OCI-LY3 (cell line): ENCODE measurements around the gene CRABP1.
"Not testable (repeated sequence)": the region's sequence is repeated elsewhere in the genome, so short reads cannot be mapped to it uniquely, and the experiment has no call there.

Experiments
- H2AFZ ChIP-seq: fragments of 200-600, 300-600 bp; shearing (Covaris generic); 2 replicates; pipeline ENCODE4 v1.6.0; 2014; ENCODE audit warnings: antibody characterized with exemption, low read depth, low read length
- H3K27ac ChIP-seq: fragments of 200-600, 300-600 bp; sonication (generic); 2 replicates; pipeline ENCODE4 v1.5.1; 2014; ENCODE audit warnings: mild to moderate bottlenecking, low read length, moderate library complexity, mixed read lengths
- H3K27me3 ChIP-seq: fragments of 200-600, 300-600 bp; sonication (generic); 2 replicates; pipeline ENCODE4 v1.6.1; 2014; ENCODE audit warnings: low read depth, low read length, mixed read lengths
- H3K36me3 ChIP-seq: fragments of 200-600, 300-600 bp; sonication (generic); replicated peaks from 2 replicates; pipeline ENCODE3; 2014; ENCODE audit warnings: low read depth, low read length, mixed read lengths
- H3K4me1 ChIP-seq: fragments of 300-600, 200-600 bp; sonication (generic); 2 replicates; pipeline ENCODE4 v1.6.1; 2014; ENCODE audit warnings: low read length, mixed read lengths
- H3K4me2 ChIP-seq: fragments of 200-600, 300-600 bp; sonication (generic); 2 replicates; pipeline ENCODE4 v1.6.1; 2014; ENCODE audit warnings: low read length, mixed read lengths
- H3K4me3 ChIP-seq: fragments of 300-600, 200-600 bp; sonication (generic); 2 replicates; pipeline ENCODE4 v1.5.1; 2014; ENCODE audit warnings: antibody characterized with exemption, mild to moderate bottlenecking, low read length, moderate library complexity
- H3K79me2 ChIP-seq: fragments of 300-600, 200-600 bp; shearing (Covaris generic); 2 replicates; pipeline ENCODE4 v1.6.1; 2014; ENCODE audit warnings: mild to moderate bottlenecking, low read length, mixed read lengths
- H3K9ac ChIP-seq: fragments of 300-600, 200-600 bp; shearing (Covaris generic); 2 replicates; pipeline ENCODE4 v1.6.0; 2014; ENCODE audit warnings: mild to moderate bottlenecking, low read length, moderate library complexity
- H3K9me3 ChIP-seq: fragments of 200-600, 300-600 bp; shearing (Covaris generic); 2 replicates; pipeline ENCODE4 v1.6.1; 2014; ENCODE audit warnings: low read length, mixed read lengths; ENCODE audit not compliant: insufficient read depth
- H4K20me1 ChIP-seq: fragments of 200-600, 300-600 bp; sonication (generic); 2 replicates; pipeline ENCODE4 v1.6.1; 2016; ENCODE audit warnings: low read length, mixed read lengths; ENCODE audit not compliant: insufficient read depth
- EZH2phosphoT487 ChIP-seq: fragments of 200-600 bp; shearing (Covaris generic); IDR thresholded peaks from 2 replicates; pipeline ENCODE4 v1.6.1; 2018; ENCODE audit warnings: antibody characterized with exemption, mixed run types, low read depth
- TF ChIP-seq, protein P1 (sequence below): fragments of 200-600, 300-600 bp; sonication (generic); IDR thresholded peaks from 2 replicates; pipeline ENCODE4 v1.5.1; 2014; ENCODE audit warnings: antibody characterized with exemption, low read length, low read depth

Gene CRABP1

GRCh38 chr15:78369161-78369560 lies 29.0 kb downstream of the CRABP1 start:
- no peaks in the 10 kb centered on the region for H4K20me1 ChIP-seq

GRCh38 chr15:78370013-78370412 lies 29.9 kb downstream of the CRABP1 start:
- peaks cover 6% of the 10 kb centered on the region for H3K4me1 ChIP-seq
- TF ChIP-seq, protein P1, sequence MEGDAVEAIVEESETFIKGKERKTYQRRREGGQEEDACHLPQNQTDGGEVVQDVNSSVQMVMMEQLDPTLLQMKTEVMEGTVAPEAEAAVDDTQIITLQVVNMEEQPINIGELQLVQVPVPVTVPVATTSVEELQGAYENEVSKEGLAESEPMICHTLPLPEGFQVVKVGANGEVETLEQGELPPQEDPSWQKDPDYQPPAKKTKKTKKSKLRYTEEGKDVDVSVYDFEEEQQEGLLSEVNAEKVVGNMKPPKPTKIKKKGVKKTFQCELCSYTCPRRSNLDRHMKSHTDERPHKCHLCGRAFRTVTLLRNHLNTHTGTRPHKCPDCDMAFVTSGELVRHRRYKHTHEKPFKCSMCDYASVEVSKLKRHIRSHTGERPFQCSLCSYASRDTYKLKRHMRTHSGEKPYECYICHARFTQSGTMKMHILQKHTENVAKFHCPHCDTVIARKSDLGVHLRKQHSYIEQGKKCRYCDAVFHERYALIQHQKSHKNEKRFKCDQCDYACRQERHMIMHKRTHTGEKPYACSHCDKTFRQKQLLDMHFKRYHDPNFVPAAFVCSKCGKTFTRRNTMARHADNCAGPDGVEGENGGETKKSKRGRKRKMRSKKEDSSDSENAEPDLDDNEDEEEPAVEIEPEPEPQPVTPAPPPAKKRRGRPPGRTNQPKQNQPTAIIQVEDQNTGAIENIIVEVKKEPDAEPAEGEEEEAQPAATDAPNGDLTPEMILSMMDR = no peak
- no peak for TF ChIP-seq EZH2phosphoT487
- no peaks in the 10 kb centered on the region for H3K79me2 ChIP-seq

More at GRCh38 chr15:78369161-78369560, 29.0 kb downstream of the CRABP1 start:
- Histone ChIP-seq H3K4me2 (no peak overlapping the region), H3K9ac (no peak overlapping the region), H2AFZ (no peak overlapping the region), H3K79me2 (no peaks in the 10 kb centered on the region), H3K4me3 (no peak overlapping the region), H3K36me3 (no peaks in the 10 kb centered on the region), H3K27ac (no peak overlapping the region), H3K4me1 (peaks cover 3% of the 10 kb centered on the region; the same call in 1 of the 2 replicates), H3K27me3 (peaks cover 9% of the 10 kb centered on the region; the same call in 1 of the 2 replicates), H3K9me3 (no peaks in the 10 kb centered on the region)
- TF ChIP-seq, protein P1 = no peak
- TF ChIP-seq EZH2phosphoT487 = no peak

GRCh38 chr15:78372880-78373279 lies 32.7 kb downstream of the CRABP1 start:
- Histone ChIP-seq H3K4me2 (no peak overlapping the region), H3K27ac (no peak overlapping the region), H3K4me1 (peaks cover 10% of the 10 kb centered on the region), H3K4me3 (no peak overlapping the region), H2AFZ (no peak overlapping the region), H3K79me2 (no peaks in the 10 kb centered on the region), H4K20me1 (no peaks in the 10 kb centered on the region), H3K36me3 (no peaks in the 10 kb centered on the region), H3K27me3 (peaks cover 9% of the 10 kb centered on the region; the same call in 1 of the 2 replicates), H3K9ac (no peak overlapping the region), H3K9me3 (no peaks in the 10 kb centered on the region)
- TF ChIP-seq EZH2phosphoT487 = no peak
- TF ChIP-seq, protein P1 = no peak

More at GRCh38 chr15:78370013-78370412, 29.9 kb downstream of the CRABP1 start:
- H3K9me3 ChIP-seq = no peaks in the 10 kb centered on the region
- H2AFZ ChIP-seq = no peak overlapping the region
- H3K36me3 ChIP-seq = no peaks in the 10 kb centered on the region
- H3K27ac ChIP-seq = no peak overlapping the region
- no peak overlapping the region for H3K4me3 ChIP-seq
- H3K9ac ChIP-seq = no peak overlapping the region
- no peaks in the 10 kb centered on the region for H4K20me1 ChIP-seq
- H3K27me3 ChIP-seq = peaks cover 9% of the 10 kb centered on the region; the same call in 1 of the 2 replicates
- H3K4me2 ChIP-seq = no peak overlapping the region

DNA sequence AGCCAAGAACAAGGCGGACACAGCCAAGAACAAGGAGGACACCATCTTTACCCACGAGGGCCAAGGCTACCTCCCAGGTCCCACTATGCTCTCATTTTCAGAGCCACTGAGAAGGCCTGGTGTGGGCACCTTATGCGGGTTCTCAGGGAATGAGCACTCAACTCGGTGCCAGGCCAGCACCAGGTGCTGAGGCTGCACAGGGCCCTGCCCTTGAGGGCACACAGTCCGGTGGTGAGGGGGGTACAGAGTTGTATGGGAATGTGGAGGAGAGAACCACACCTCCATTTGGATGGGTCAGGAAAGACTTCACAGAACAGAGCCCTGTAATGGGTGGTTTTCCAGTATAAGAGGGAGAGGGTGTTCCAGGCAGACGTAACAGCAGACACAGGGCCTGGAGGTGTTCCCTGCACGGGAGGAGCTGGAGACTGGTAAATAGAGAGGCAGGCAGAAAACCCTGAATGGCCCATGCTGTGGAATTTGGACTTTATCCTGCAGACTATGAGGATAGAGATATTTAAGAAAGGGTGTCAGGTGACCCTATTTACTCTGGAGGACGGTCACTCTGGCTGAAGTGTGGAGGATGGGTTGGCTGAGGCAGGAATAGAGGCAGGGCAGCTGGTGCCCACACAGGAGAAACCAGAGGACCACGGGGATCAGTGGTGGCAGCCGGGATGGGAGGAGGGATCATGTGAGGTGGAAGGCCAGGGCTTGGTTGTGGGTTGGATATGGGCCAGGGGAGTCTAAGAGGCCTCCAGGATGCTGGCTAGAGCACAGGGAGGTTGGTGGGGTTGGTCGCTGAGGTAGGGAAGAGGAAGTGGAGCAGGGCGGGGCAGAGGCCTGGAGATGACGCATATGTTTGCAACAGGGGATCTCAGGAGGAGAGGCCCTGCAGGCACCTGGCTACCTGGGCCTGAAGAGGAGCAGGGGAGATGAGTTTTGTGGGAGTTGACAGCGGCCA lies 34.6 kb downstream of the CRABP1 start:
- Histone ChIP-seq H3K27ac (no peak overlapping the region), H2AFZ (peak overlapping the region; percentile 63), H3K4me1 (peaks cover 7% of the 10 kb centered on the region), H3K79me2 (no peaks in the 10 kb centered on the region), H3K4me2 (no peak overlapping the region), H4K20me1 (no peaks in the 10 kb centered on the region), H3K9ac (no peak overlapping the region), H3K4me3 (no peak overlapping the region), H3K36me3 (no peaks in the 10 kb centered on the region), H3K9me3 (no peaks in the 10 kb centered on the region), H3K27me3 (peaks cover 3% of the 10 kb centered on the region; the same call in 1 of the 2 replicates)
- TF ChIP-seq, protein P1 = no peak

DNA sequence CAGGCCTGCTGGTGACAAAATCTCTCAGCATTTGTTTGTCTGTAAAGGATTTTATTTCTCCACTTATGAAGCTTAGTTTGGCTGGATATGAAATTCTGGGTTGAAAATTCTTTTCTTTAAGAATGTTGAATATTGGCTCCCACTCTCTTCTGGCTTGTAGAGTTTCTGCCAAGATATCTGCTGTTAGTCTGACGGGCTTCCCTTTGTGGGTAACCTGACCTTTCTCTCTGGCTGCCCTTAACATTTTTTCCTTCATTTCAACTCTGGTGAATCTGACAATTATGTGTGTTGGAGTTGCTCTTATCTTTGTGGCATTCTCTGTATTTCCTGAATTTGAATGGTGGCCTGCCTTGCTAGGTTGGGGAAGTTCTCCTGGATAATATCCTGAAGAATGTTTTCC lies 40.0 kb downstream of the CRABP1 start:
- H3K4me2 ChIP-seq, H3K36me3 ChIP-seq, H3K79me2 ChIP-seq, H3K27ac ChIP-seq, H2AFZ ChIP-seq, H4K20me1 ChIP-seq, H3K9me3 ChIP-seq, H3K4me3 ChIP-seq, H3K9ac ChIP-seq, H3K4me1 ChIP-seq: not testable (repeated sequence)
- peaks cover 23% of the 10 kb centered on the region for H3K27me3 ChIP-seq
